GM12801 (cell line): ENCODE results near the gene CBX7.

Experiments used
- TF ChIP-seq, protein P1 (sequence below): IDR thresholded peaks from one replicate; pipeline ENCODE4 v1.5.1; 2011; ENCODE audit warnings: control low read depth; ENCODE audit not compliant: insufficient read length; ENCODE audit errors: extremely low read depth

CBX7 gene

DNA sequence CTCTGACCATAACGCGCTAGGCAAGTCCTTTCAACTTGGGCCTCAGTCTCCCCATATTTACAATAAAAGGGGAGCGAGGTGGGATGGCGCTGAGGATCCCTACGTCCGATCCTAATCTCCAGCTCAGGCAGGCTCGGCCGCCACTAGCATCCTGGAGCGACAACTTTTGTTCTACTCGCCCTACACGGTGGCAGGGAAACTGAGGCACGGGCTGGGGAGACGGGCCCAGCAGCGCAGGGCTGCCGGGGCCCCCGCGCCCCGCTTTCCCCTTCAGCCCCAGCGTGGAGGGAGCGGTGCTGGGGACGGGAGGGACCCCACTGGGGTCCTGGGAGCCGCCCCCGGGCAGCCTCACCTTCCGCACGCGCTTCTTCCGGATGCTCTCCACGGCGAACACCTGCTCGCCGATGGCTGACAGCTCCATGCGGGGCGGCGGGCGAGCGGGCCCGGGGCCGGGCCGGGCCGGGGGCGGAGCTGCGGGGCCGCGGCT is 413 bp downstream of the CBX7 start:
- TF ChIP-seq, protein P1, sequence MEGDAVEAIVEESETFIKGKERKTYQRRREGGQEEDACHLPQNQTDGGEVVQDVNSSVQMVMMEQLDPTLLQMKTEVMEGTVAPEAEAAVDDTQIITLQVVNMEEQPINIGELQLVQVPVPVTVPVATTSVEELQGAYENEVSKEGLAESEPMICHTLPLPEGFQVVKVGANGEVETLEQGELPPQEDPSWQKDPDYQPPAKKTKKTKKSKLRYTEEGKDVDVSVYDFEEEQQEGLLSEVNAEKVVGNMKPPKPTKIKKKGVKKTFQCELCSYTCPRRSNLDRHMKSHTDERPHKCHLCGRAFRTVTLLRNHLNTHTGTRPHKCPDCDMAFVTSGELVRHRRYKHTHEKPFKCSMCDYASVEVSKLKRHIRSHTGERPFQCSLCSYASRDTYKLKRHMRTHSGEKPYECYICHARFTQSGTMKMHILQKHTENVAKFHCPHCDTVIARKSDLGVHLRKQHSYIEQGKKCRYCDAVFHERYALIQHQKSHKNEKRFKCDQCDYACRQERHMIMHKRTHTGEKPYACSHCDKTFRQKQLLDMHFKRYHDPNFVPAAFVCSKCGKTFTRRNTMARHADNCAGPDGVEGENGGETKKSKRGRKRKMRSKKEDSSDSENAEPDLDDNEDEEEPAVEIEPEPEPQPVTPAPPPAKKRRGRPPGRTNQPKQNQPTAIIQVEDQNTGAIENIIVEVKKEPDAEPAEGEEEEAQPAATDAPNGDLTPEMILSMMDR: no peak

- TF ChIP-seq, protein P1: no peak
Measured at GRCh38 chr22:39151329-39151975, 1.0 kb downstream of the CBX7 start.

GRCh38 chr22:39150848-39151215 is 1.6 kb downstream of the CBX7 start:
- TF ChIP-seq, protein P1: no peak

DNA sequence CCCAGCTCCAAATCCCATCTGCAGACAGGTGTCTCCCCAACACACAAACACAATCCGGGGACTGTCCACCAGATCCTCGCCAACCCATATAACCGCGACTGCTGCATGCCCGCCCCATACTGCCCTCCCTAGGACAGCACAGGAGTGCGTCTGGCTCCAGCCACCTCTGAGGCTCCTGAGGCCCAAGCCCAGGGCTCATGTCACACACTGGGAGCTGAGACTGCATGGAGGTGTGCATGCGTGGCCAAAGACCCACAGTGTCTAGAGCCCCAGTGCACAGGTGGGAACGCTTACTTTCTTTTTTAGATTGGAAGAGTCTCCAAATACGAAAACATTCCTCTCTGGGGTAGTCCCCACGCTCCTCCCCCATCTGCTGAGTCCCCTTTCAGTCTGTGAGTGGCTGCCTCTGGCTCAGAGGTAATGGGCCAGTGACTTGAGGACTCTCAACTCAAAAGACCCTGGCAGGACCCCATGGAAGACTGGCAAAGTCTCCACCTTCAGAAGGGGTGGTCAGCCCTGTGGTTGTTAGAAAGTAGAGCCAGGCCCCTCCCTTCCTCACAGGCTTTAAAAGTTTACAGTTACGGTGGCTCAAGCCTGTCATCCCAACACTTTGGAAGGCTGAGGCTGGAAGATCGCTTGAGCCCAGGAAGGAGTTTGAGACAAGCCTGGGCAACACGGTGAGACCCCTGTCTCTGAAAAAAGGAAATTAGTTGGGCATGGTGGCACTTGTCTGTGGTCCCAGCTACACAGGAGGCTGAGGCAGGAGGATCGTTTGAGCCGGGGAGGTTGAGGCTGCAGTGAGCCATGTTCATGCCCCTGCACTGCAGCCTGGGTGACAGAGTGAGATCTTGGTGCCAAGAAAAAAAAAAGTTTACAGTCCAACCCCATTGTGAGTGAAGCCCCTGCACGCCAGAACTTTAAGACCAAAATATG is 2.3 kb downstream of the CBX7 start:
- TF ChIP-seq, protein P1: no peak

GRCh38 chr22:39148727-39149535 is 3.5 kb downstream of the CBX7 start:
- TF ChIP-seq, protein P1: no peak

- TF ChIP-seq, protein P1: no peak
Measured at GRCh38 chr22:39148026-39148726, 4.3 kb downstream of the CBX7 start.
